ENCODE results near the gene SMC4.

SMC4 gene

GRCh38 chr3:160471892-160472291, 72.4 kb downstream of the SMC4 start:
- H3K27ac ChIP-seq: no peak overlapping the region
- no peak for TF ChIP-seq ZFX (IDR thresholded peaks at IDR 0.05)
- TF ChIP-seq, protein P1, sequence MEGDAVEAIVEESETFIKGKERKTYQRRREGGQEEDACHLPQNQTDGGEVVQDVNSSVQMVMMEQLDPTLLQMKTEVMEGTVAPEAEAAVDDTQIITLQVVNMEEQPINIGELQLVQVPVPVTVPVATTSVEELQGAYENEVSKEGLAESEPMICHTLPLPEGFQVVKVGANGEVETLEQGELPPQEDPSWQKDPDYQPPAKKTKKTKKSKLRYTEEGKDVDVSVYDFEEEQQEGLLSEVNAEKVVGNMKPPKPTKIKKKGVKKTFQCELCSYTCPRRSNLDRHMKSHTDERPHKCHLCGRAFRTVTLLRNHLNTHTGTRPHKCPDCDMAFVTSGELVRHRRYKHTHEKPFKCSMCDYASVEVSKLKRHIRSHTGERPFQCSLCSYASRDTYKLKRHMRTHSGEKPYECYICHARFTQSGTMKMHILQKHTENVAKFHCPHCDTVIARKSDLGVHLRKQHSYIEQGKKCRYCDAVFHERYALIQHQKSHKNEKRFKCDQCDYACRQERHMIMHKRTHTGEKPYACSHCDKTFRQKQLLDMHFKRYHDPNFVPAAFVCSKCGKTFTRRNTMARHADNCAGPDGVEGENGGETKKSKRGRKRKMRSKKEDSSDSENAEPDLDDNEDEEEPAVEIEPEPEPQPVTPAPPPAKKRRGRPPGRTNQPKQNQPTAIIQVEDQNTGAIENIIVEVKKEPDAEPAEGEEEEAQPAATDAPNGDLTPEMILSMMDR (conservative IDR thresholded peaks at IDR 0.05): no peak

DNA sequence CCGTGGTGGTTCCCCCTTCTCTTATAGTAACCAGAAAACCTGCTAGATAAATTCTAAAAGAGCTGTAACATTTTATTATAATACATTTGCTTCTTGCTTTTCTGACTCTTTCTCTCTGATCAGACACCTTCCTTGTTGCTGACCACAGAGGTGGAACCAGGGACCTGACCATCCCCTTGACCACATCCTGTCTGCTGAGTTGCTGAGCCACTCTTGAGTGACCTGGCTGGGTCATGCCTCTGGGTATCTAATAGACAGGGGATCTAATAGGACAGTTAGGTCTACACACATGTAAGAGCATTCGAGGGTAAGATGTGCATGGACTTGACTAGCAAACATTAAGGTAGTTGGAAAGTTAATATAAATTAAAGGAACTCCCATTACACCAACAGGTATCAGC, 72.9 kb downstream of the SMC4 start:
- TF ChIP-seq, protein P1 (conservative IDR thresholded peaks at IDR 0.05): no peak
- no peak for TF ChIP-seq ZFX (IDR thresholded peaks at IDR 0.05)
- no peak overlapping the region for H3K27ac ChIP-seq

- H3K27ac ChIP-seq: no peak overlapping the region
- TF ChIP-seq, protein P1 (conservative IDR thresholded peaks at IDR 0.05): no peak
- TF ChIP-seq ZFX (IDR thresholded peaks at IDR 0.05): no peak
These were observed 73.8 kb downstream of the SMC4 start for GRCh38 chr3:160473221-160473620.

- H3K27ac ChIP-seq: no peak overlapping the region
- TF ChIP-seq, protein P1 (conservative IDR thresholded peaks at IDR 0.05): no peak
- no peak for TF ChIP-seq ZFX (IDR thresholded peaks at IDR 0.05)
These were observed 74.5 kb downstream of the SMC4 start for GRCh38 chr3:160473978-160474377.

GRCh38 chr3:160474416-160474838, 75.0 kb downstream of the SMC4 start:
- TF ChIP-seq, protein P1 (conservative IDR thresholded peaks at IDR 0.05): no peak
- no peak for TF ChIP-seq ZFX (IDR thresholded peaks at IDR 0.05)
- no peak overlapping the region for H3K27ac ChIP-seq

DNA sequence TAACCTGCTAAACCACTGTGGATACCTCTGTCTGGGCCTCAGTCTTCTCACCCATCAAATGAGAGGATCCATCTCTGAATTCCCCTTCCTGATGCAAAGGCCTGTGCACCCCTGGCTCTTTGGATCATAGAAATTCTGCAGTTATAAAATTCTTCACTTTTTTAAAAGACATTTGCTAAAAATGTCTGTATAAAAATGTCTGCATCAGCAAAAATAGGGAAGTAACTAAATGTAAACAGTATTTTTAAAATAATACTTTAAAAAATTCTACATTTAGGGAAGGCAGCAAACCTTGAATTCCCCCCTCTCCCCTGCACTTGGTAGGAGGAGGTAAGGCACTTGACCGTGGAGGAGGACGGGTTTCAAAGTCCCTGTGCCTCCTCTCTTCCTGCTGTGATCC, 75.7 kb downstream of the SMC4 start:
- TF ChIP-seq ZFX (IDR thresholded peaks at IDR 0.05): no peak
- TF ChIP-seq, protein P1 (conservative IDR thresholded peaks at IDR 0.05): no peak
- no peak overlapping the region for H3K27ac ChIP-seq

- H3K27ac ChIP-seq: no peak overlapping the region
- TF ChIP-seq, protein P1 (conservative IDR thresholded peaks at IDR 0.05): no peak
- no peak for TF ChIP-seq ZFX (IDR thresholded peaks at IDR 0.05)
These were observed 76.4 kb downstream of the SMC4 start for GRCh38 chr3:160475884-160476283.

Measured in C4-2B (cell line).